A673 (cell line): ENCODE results near the gene CYB561D2.

Experiments used
- EZH2 ChIP-seq: fragments of 200-600 bp; sonication (generic); IDR thresholded peaks from 2 replicates; pipeline ENCODE4 v1.6.1; 2017; ENCODE audit warnings: borderline replicate concordance, low read depth, mild to moderate bottlenecking, mixed read lengths, antibody characterized with exemption, low read length; ENCODE audit not compliant: poor library complexity, severe bottlenecking
- TF ChIP-seq, protein P1 (sequence below): fragments of 300-800, 200-600 bp; sonication (generic); conservative IDR thresholded peaks from 2 replicates; pipeline ENCODE4 v1.5.1; 2017; ENCODE audit warnings: low read depth, mild to moderate bottlenecking, antibody characterized with exemption, low read length, moderate library complexity, mixed read lengths

DNA sequence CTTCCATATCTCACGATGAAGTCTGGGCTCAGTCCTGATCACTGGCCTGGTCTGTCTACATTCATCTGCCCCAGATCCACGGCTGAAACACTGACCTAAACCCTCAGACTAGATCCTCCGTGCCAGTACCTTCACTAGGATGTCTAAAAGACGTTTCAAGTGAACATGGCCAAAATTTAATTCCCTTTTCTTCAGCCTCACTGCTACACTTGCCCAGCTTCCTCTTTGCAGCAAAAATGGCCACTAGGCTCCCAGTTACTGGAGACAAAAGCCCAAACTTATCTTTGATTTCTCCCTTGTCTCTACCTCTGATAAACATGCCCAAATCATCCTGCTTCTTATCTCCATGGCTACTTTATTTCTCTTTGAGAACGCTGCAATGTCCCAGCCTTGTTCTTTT, 11.7 kb upstream of the CYB561D2 start:
- TF ChIP-seq, protein P1, sequence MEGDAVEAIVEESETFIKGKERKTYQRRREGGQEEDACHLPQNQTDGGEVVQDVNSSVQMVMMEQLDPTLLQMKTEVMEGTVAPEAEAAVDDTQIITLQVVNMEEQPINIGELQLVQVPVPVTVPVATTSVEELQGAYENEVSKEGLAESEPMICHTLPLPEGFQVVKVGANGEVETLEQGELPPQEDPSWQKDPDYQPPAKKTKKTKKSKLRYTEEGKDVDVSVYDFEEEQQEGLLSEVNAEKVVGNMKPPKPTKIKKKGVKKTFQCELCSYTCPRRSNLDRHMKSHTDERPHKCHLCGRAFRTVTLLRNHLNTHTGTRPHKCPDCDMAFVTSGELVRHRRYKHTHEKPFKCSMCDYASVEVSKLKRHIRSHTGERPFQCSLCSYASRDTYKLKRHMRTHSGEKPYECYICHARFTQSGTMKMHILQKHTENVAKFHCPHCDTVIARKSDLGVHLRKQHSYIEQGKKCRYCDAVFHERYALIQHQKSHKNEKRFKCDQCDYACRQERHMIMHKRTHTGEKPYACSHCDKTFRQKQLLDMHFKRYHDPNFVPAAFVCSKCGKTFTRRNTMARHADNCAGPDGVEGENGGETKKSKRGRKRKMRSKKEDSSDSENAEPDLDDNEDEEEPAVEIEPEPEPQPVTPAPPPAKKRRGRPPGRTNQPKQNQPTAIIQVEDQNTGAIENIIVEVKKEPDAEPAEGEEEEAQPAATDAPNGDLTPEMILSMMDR = no peak
- no peak for TF ChIP-seq EZH2
